Coronary artery (tissue), 2 donors: ENCODE data around the gene GNL3.
"Not testable (repeated sequence)": the region's sequence is repeated elsewhere in the genome, so short reads cannot be mapped to it uniquely, and the experiment has no call there.

Experiments
- DNase-seq: peaks from one replicate; pipeline ENCODE4 v3.0.0-alpha.2; 2017; ENCODE audit warnings: low spot score
- H3K27ac ChIP-seq, 2 donors: fragments of 200-600 bp; sonication (generic); one replicate each; pipeline ENCODE4 v1.5.1; 2016 to 2019
- H3K4me3 ChIP-seq: fragments of 200-600 bp; sonication (generic); 2 replicates; pipeline ENCODE4 v1.5.1; 2016; ENCODE audit warnings: mild to moderate bottlenecking, moderate library complexity
- CTCF ChIP-seq: fragments of 200-600 bp; sonication (generic); IDR thresholded peaks from one replicate; pipeline ENCODE4 v1.5.1; 2019; ENCODE audit warnings: antibody characterized with exemption

GNL3 gene

GRCh38 chr3:52721002-52721729 lies 35.3 kb downstream of the GNL3 start:
- Histone ChIP-seq H3K27ac (no peak overlapping the region), H3K4me3 (no peak overlapping the region)
- no peak for TF ChIP-seq CTCF
- no peak for DNase-seq

- no peak overlapping the region for H3K27ac ChIP-seq
- no peak for TF ChIP-seq CTCF
- no peak overlapping the region for H3K4me3 ChIP-seq
- no peak for DNase-seq
Observed at GRCh38 chr3:52721730-52722008, 35.8 kb downstream of the GNL3 start.

GRCh38 chr3:52722491-52722890 lies 36.7 kb downstream of the GNL3 start:
- Histone ChIP-seq H3K4me3 (no peak overlapping the region), H3K27ac (no peak overlapping the region)
- DNase-seq: no peak
- TF ChIP-seq CTCF: no peak

- Histone ChIP-seq H3K27ac (no peak overlapping the region), H3K4me3 (no peak overlapping the region)
- DNase-seq: no peak
Observed at GRCh38 chr3:52723935-52724334, 38.1 kb downstream of the GNL3 start.

GRCh38 chr3:52724511-52724910 lies 38.7 kb downstream of the GNL3 start:
- DNase-seq: no peak
- Histone ChIP-seq H3K27ac (no peak overlapping the region), H3K4me3 (no peak overlapping the region)
- no peak for TF ChIP-seq CTCF

More at GRCh38 chr3:52723935-52724334, 38.1 kb downstream of the GNL3 start:
- no peak for TF ChIP-seq CTCF

- H3K27ac ChIP-seq, H3K4me3 ChIP-seq, DNase-seq: not testable (repeated sequence)
Observed at GRCh38 chr3:52728753-52729152, 42.9 kb downstream of the GNL3 start.

- no peak overlapping the region for H3K4me3 ChIP-seq
- no peak for DNase-seq
- H3K27ac ChIP-seq: no peak overlapping the region
- TF ChIP-seq CTCF: no peak
Observed at GRCh38 chr3:52730681-52731080, 44.8 kb downstream of the GNL3 start.
